Measurements from ENCODE around the gene SPHK1.

SPHK1 gene

DNA sequence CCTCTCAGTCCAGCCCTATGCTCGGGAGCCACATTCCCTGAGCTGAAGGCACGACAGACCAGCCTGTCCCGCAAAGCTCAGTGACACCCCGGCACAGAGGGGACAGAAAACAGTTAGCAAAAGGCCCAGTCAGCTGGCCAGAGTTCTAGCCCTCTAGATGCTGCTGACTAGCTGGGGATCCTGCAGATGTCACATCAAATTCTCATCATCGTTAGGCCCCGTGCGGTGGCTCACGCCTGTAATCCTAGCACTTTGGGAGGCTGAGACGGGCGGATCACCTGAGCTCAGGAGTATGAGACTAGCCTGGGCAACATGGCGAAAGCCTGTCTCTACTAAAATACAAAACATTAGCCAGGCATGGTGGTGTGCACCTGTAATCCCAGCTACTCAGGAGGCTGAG lies 51.3 kb downstream of the SPHK1 start:
- no peaks in the 10 kb centered on the region for H3K9me3 ChIP-seq (ENCODE audit: control insufficient read depth, insufficient read depth, low read length)
- H3K36me3 ChIP-seq (ENCODE audit: insufficient read depth, low read length), result no peaks in the 10 kb centered on the region
- H3K9ac ChIP-seq (ENCODE audit: low read depth, low read length), result no peak overlapping the region
- H3K4me1 ChIP-seq (ENCODE audit: insufficient read depth, low read length), result peaks cover 36% of the 10 kb centered on the region
